ENCODE data around the gene KLHDC10.
"Not testable (repeated sequence)": the region's sequence is repeated elsewhere in the genome, so short reads cannot be mapped to it uniquely, and the experiment has no call there.

Gene KLHDC10

GRCh38 chr7:130174237-130174959 is 104.1 kb downstream of the KLHDC10 start:
- no peak for TF ChIP-seq CTCF (IDR thresholded peaks at IDR 0.05; ENCODE audit: control insufficient read depth, insufficient read depth, low read depth, low read length, missing control alignments)
- no peak for DNase-seq (ENCODE audit: low read depth)
- H3K4me3 ChIP-seq (ENCODE audit: control insufficient read depth, low read depth, low read length): no peak overlapping the region

- no peak for DNase-seq (ENCODE audit: low read depth)
- H3K4me3 ChIP-seq (ENCODE audit: control insufficient read depth, low read depth, low read length): no peak overlapping the region
Observed at GRCh38 chr7:130178251-130178650, 107.9 kb downstream of the KLHDC10 start.

GRCh38 chr7:130179631-130180030 is 109.3 kb downstream of the KLHDC10 start:
- no peak for TF ChIP-seq CTCF (IDR thresholded peaks at IDR 0.05; ENCODE audit: control insufficient read depth, insufficient read depth, low read depth, low read length, missing control alignments)
- H3K4me3 ChIP-seq (ENCODE audit: control insufficient read depth, low read depth, low read length): no peak overlapping the region
- DNase-seq (ENCODE audit: low read depth): no peak

More at GRCh38 chr7:130178251-130178650, 107.9 kb downstream of the KLHDC10 start:
- TF ChIP-seq CTCF (IDR thresholded peaks at IDR 0.05; ENCODE audit: control insufficient read depth, insufficient read depth, low read depth, low read length, missing control alignments): no peak

GRCh38 chr7:130180571-130181262 is 110.4 kb downstream of the KLHDC10 start:
- no peak overlapping the region for H3K4me3 ChIP-seq (ENCODE audit: control insufficient read depth, low read depth, low read length)
- TF ChIP-seq CTCF (IDR thresholded peaks at IDR 0.05; ENCODE audit: control insufficient read depth, insufficient read depth, low read depth, low read length, missing control alignments): no peak
- DNase-seq (ENCODE audit: low read depth): no peak

GRCh38 chr7:130181263-130181605 is 110.9 kb downstream of the KLHDC10 start:
- no peak for TF ChIP-seq CTCF (IDR thresholded peaks at IDR 0.05; ENCODE audit: control insufficient read depth, insufficient read depth, low read depth, low read length, missing control alignments)
- no peak overlapping the region for H3K4me3 ChIP-seq (ENCODE audit: control insufficient read depth, low read depth, low read length)
- DNase-seq (ENCODE audit: low read depth): no peak

- no peak for TF ChIP-seq CTCF (IDR thresholded peaks at IDR 0.05; ENCODE audit: control insufficient read depth, insufficient read depth, low read depth, low read length, missing control alignments)
- no peak for DNase-seq (ENCODE audit: low read depth)
- no peak overlapping the region for H3K4me3 ChIP-seq (ENCODE audit: control insufficient read depth, low read depth, low read length)
Observed at GRCh38 chr7:130182990-130183389, 112.7 kb downstream of the KLHDC10 start.

GRCh38 chr7:130184349-130184748 is 114.0 kb downstream of the KLHDC10 start:
- H3K4me3 ChIP-seq (ENCODE audit: control insufficient read depth, low read depth, low read length); DNase-seq (ENCODE audit: low read depth): not testable (repeated sequence)

Data from AG09309 (cell line).